Mucosa of descending colon (tissue), 3 donors: ENCODE results near the gene SLC28A1. TPM values are rescaled to one million over a fixed set of nuclear protein-coding genes. Genes with fewer than 3 reads are reported as not detected.

Source experiments
- ATAC-seq: fragments of 200-7000 bp; cut with Tn5 transposase; one replicate; pipeline ENCODE4 v1.9.1; 2020; ENCODE audit warnings: mild to moderate bottlenecking, moderate library complexity
- DNase-seq, 3 donors: peaks; one replicate each; pipeline ENCODE4 v3.0.0-alpha.2; 2020
- H3K36me3 ChIP-seq: fragments of 200-600 bp; one replicate; pipeline ENCODE4 v1.8.0; 2021; ENCODE audit warnings: low read depth, mild to moderate bottlenecking
- H3K4me1 ChIP-seq: fragments of 200-600 bp; one replicate; pipeline ENCODE4 v1.8.0; 2021; ENCODE audit warnings: low read depth, mild to moderate bottlenecking
- H3K4me3 ChIP-seq: fragments of 200-600 bp; one replicate; pipeline ENCODE4 v1.8.0; 2021; ENCODE audit warnings: mild to moderate bottlenecking
- H3K9me3 ChIP-seq: fragments of 200-600 bp; one replicate; pipeline ENCODE4 v1.8.0; 2021; ENCODE audit warnings: mild to moderate bottlenecking
- CTCF ChIP-seq: fragments of 200-600 bp; IDR thresholded peaks from one replicate; pipeline ENCODE4 v1.8.0; 2022; ENCODE audit warnings: antibody characterized with exemption, mild to moderate bottlenecking
- intact Hi-C, 2 donors: fragments of 100-400 bp; cut with DNase I in 1 of 2; cut with micrococcal nuclease in 1 of 2; formaldehyde crosslinking; loops; one replicate each; pipeline versions ENCODE4 v1.11.0 to v1.11.1; 2022; cut with DNase I, micrococcal nuclease
- total RNA-seq, 3 donors: library from RNA; stranded (reverse); fragmentation: NEBNext Ultra II Directional in 2 of 3; extraction: Animal tissue kit (Norgen Biotek cat#: 25700) in 2 of 3; gene quantifications; one replicate each; pipeline versions ENCODE4 v1.2.1 to v1.2.4, GENCODE V29; 2021 to 2023
- donor health status: DM: no; HTN: no; CAD: no; lungs with moderate emphysema.
- donor health status: DM: no; HTN: no; CAD: no.
- donor health status: DM: no; HTN: yes; CAD: no.

The SLC28A1 gene
- total RNA-seq, 3 donors from 2014 or later = not detected

- H3K4me1 ChIP-seq = no peaks in the 10 kb centered on the region
- no peaks in the 10 kb centered on the region for H3K9me3 ChIP-seq
- intact Hi-C loops = no loop called here
- no peak for TF ChIP-seq CTCF
- ATAC-seq = no peak
- DNase-seq = no peak
- H3K4me3 ChIP-seq = no peak overlapping the region
- H3K36me3 ChIP-seq = no peaks in the 10 kb centered on the region
Measured at GRCh38 chr15:84960391-84961113, 76.1 kb downstream of the SLC28A1 start.

GRCh38 chr15:84961114-84961452 is 76.6 kb downstream of the SLC28A1 start:
- ATAC-seq (no peak), DNase-seq (no peak)
- TF ChIP-seq CTCF = no peak
- Histone ChIP-seq H3K4me3 (no peak overlapping the region), H3K36me3 (no peaks in the 10 kb centered on the region), H3K4me1 (no peaks in the 10 kb centered on the region), H3K9me3 (no peaks in the 10 kb centered on the region)
- intact Hi-C loops = no loop called here

GRCh38 chr15:84961707-84962106 is 77.2 kb downstream of the SLC28A1 start:
- Histone ChIP-seq H3K4me3 (no peak overlapping the region), H3K4me1 (no peaks in the 10 kb centered on the region), H3K9me3 (no peaks in the 10 kb centered on the region), H3K36me3 (no peaks in the 10 kb centered on the region)
- ATAC-seq (no peak), DNase-seq (no peak)
- no peak for TF ChIP-seq CTCF
- intact Hi-C loops = no loop called here

GRCh38 chr15:84962955-84963354 is 78.5 kb downstream of the SLC28A1 start:
- no peaks in the 10 kb centered on the region for H3K4me1 ChIP-seq
- no peaks in the 10 kb centered on the region for H3K9me3 ChIP-seq
- H3K4me3 ChIP-seq = no peak overlapping the region
- DNase-seq = no peak
- no peak for ATAC-seq
- H3K36me3 ChIP-seq = no peaks in the 10 kb centered on the region
- no peak for TF ChIP-seq CTCF
- intact Hi-C loops = no loop called here

- no peak for ATAC-seq
- H3K9me3 ChIP-seq = no peaks in the 10 kb centered on the region
- intact Hi-C loops = no loop called here
- TF ChIP-seq CTCF = no peak
- H3K4me1 ChIP-seq = no peaks in the 10 kb centered on the region
- H3K4me3 ChIP-seq = no peak overlapping the region
- no peaks in the 10 kb centered on the region for H3K36me3 ChIP-seq
- DNase-seq = no peak
Measured at GRCh38 chr15:84967380-84967779, 82.9 kb downstream of the SLC28A1 start.

- no peak for DNase-seq
- no peaks in the 10 kb centered on the region for H3K9me3 ChIP-seq
- H3K4me3 ChIP-seq = no peak overlapping the region
- intact Hi-C loops = no loop called here
- no peak for TF ChIP-seq CTCF
- no peaks in the 10 kb centered on the region for H3K4me1 ChIP-seq
- H3K36me3 ChIP-seq = no peaks in the 10 kb centered on the region
- ATAC-seq = no peak
Measured at GRCh38 chr15:84968301-84968700, 83.8 kb downstream of the SLC28A1 start.
